ENCODE measurements around the gene NAT10.
"Not testable (repeated sequence)": the region's sequence is repeated elsewhere in the genome, so short reads cannot be mapped to it uniquely, and the experiment has no call there.

NAT10 gene

GRCh38 chr11:34105079-34105956 lies at the start of gene NAT10:
NAT10 (plus strand) TSS chr11:34105629; CDS start chr11:34108226, 2,597 bp downstream.
- peak; percentile 95 to 96 for DNase-seq (ENCODE audit: low read depth in 2 of 2)

- no peak for DNase-seq (ENCODE audit: low read depth in 2 of 2)
These were observed 48.8 kb upstream of the NAT10 start for GRCh38 chr11:34056672-34057071.

- no peak for DNase-seq (ENCODE audit: low read depth in 2 of 2)
These were observed 42.2 kb upstream of the NAT10 start for GRCh38 chr11:34063061-34063795.

- DNase-seq (ENCODE audit: low read depth in 2 of 2) = no peak
These were observed 41.1 kb upstream of the NAT10 start for GRCh38 chr11:34064291-34064690.

GRCh38 chr11:34065505-34066203 lies 39.8 kb upstream of the NAT10 start:
- peak in 1 of 2 donors; percentile 5 for DNase-seq (ENCODE audit: low read depth in 2 of 2)

- DNase-seq (ENCODE audit: low read depth in 2 of 2) = not testable (repeated sequence)
These were observed 38.7 kb upstream of the NAT10 start for GRCh38 chr11:34066766-34067165.

GRCh38 chr11:34067383-34068065 lies 37.9 kb upstream of the NAT10 start:
- DNase-seq (ENCODE audit: low read depth in 2 of 2) = no peak

GRCh38 chr11:34068111-34068510 lies 37.3 kb upstream of the NAT10 start:
- DNase-seq (ENCODE audit: low read depth in 2 of 2) = no peak

- not testable (repeated sequence) for DNase-seq (ENCODE audit: low read depth in 2 of 2)
These were observed 34.1 kb upstream of the NAT10 start for GRCh38 chr11:34071306-34071705.

GRCh38 chr11:34072041-34072440 lies 33.4 kb upstream of the NAT10 start:
- no peak for DNase-seq (ENCODE audit: low read depth in 2 of 2)

- no peak for DNase-seq (ENCODE audit: low read depth in 2 of 2)
These were observed 32.6 kb upstream of the NAT10 start for GRCh38 chr11:34072832-34073231.

GRCh38 chr11:34074391-34074790 lies 31.0 kb upstream of the NAT10 start:
- DNase-seq (ENCODE audit: low read depth in 2 of 2) = no peak

GRCh38 chr11:34075178-34075820 lies 30.1 kb upstream of the NAT10 start:
- no peak for DNase-seq (ENCODE audit: low read depth in 2 of 2)

- DNase-seq (ENCODE audit: low read depth in 2 of 2) = no peak
These were observed 24.8 kb upstream of the NAT10 start for GRCh38 chr11:34080609-34081008.

GRCh38 chr11:34084637-34085036 lies 20.8 kb upstream of the NAT10 start:
- DNase-seq (ENCODE audit: low read depth in 2 of 2) = no peak

- no peak for DNase-seq (ENCODE audit: low read depth in 2 of 2)
These were observed 18.7 kb upstream of the NAT10 start for GRCh38 chr11:34086554-34087283.

- no peak for DNase-seq (ENCODE audit: low read depth in 2 of 2)
These were observed 13.6 kb upstream of the NAT10 start for GRCh38 chr11:34091825-34092224.

GRCh38 chr11:34094900-34095299 lies 10.5 kb upstream of the NAT10 start:
- DNase-seq (ENCODE audit: low read depth in 2 of 2) = not testable (repeated sequence)

- no peak for DNase-seq (ENCODE audit: low read depth in 2 of 2)
These were observed 6.6 kb upstream of the NAT10 start for GRCh38 chr11:34098813-34099212.

- no peak for DNase-seq (ENCODE audit: low read depth in 2 of 2)
These were observed 750 bp upstream of the NAT10 start for GRCh38 chr11:34104680-34105078.

Data from stimulated activated CD8-positive, alpha-beta memory T cell treated with anti-CD3 and anti-CD28 coated beads, Interleukin-15, amount 100 ng/mL, for 48 hours (primary cell).